ENCODE results near the gene SPOCK3. TPM values are rescaled to one million over a fixed set of nuclear protein-coding genes. Genes with fewer than 3 reads are reported as not detected.

Gene SPOCK3
- total and polyA plus RNA-seq, 4 donors: 0.08 to 0.42 (median 0.24) TPM

DNA sequence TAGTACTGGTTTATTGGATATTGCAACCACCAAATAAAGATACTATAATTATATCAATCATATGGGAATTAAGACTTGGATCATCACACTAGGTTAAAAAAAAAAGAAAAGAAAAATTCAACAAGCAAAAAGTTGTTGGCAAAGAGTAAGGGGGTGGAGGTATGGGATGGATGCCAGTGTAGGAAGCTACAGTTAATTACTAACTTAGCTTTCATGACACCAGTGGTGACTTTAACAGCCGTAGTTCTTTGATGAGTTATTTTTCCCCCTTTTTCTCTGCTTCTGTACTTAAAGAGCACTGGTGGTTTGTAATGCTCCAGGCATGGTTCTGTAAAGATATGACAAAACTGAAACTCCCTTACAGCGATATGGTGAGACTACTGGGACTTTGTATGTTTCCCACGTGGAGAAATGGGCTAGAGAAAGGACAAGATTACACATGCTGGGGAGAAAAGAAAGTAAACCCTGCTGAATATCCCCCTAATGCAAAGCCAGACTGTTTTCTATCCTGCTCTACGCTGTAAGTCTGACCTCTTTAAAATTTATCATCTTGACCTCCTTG is 210.8 kb downstream of the SPOCK3 start:
- H3K36me3 ChIP-seq (ENCODE audit: control insufficient read depth in 4 of 4, insufficient read depth in 3 of 4, low read depth in 1 of 4, low read length in 3 of 4): no peaks in the 10 kb centered on the region
- H3K9me3 ChIP-seq (ENCODE audit: control insufficient read depth in 4 of 4, low read length in 3 of 4): no peaks in the 10 kb centered on the region
- TF ChIP-seq HNF4A (conservative IDR thresholded peaks at IDR 0.05) (peak in 1 of 2 donors; percentile 42), YY1 (IDR thresholded peaks at IDR 0.05) (peak; percentile 35), FOXA1 (IDR thresholded peaks at IDR 0.05) (no peak), HNF4G (IDR thresholded peaks at IDR 0.05) (no peak)
- TF ChIP-seq, protein P1, sequence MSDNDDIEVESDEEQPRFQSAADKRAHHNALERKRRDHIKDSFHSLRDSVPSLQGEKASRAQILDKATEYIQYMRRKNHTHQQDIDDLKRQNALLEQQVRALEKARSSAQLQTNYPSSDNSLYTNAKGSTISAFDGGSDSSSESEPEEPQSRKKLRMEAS (IDR thresholded peaks at IDR 0.05): peak; percentile 25
- DNase-seq (ENCODE audit: low spot score): no peak
- H3K4me3 ChIP-seq (ENCODE audit: low read depth in 1 of 3, low read length in 3 of 3): peak overlapping the region; percentile 16 to 40 (median 16)
- H3K9ac ChIP-seq (ENCODE audit: low read depth in 1 of 2, low read length in 2 of 2): peak overlapping the region; percentile 64 to 83
- WGBS: 25% methylated on average over 4 of the region's 4 CpGs
- peaks cover 0 to 16% (median 3%) of the 10 kb centered on the region in 4 donors for H3K4me1 ChIP-seq (ENCODE audit: control insufficient read depth in 4 of 4, insufficient read depth in 4 of 4, low read length in 3 of 4)
- H3K27me3 ChIP-seq (ENCODE audit: control insufficient read depth in 4 of 4, insufficient read depth in 4 of 4, low read length in 3 of 4): no peaks in the 10 kb centered on the region
- H3K27ac ChIP-seq (ENCODE audit: low read depth in 1 of 2, low read length in 2 of 2): peak overlapping the region; percentile 51 to 83

DNA sequence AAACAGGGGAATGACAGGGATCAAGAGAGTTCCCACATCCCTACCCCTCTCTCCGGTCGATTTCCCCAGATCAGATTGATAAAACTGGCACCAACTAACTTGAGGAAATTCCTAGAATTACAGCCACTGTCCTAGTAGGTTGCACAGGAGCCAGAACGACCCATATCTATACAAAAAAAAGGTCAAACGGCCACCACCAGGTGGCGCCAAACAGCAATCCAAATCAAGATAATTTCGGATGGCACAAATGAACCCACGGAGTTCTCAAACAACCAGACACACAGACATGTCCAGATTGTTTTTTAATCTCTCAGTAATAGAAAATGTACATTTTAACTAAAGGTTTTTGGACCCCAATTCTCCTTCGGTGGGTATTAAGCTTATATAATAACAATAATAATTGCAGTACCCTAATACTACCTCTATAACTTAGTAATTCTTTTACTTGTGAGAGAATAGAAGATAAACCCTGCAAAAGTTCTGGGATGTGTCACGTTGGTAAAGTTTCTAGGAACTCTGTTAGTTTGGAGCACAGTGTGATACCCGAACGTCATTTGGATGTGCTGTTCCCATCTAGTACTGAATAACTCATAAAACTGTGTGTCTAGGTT is 212.6 kb downstream of the SPOCK3 start:
- H3K27me3 ChIP-seq (ENCODE audit: control insufficient read depth in 4 of 4, insufficient read depth in 4 of 4, low read length in 3 of 4): no peaks in the 10 kb centered on the region
- no peak overlapping the region for H3K27ac ChIP-seq (ENCODE audit: low read depth in 1 of 2, low read length in 2 of 2)
- TF ChIP-seq RAD21 (IDR thresholded peaks at IDR 0.05): peak; percentile 92 to 93
- TF ChIP-seq, protein P2, sequence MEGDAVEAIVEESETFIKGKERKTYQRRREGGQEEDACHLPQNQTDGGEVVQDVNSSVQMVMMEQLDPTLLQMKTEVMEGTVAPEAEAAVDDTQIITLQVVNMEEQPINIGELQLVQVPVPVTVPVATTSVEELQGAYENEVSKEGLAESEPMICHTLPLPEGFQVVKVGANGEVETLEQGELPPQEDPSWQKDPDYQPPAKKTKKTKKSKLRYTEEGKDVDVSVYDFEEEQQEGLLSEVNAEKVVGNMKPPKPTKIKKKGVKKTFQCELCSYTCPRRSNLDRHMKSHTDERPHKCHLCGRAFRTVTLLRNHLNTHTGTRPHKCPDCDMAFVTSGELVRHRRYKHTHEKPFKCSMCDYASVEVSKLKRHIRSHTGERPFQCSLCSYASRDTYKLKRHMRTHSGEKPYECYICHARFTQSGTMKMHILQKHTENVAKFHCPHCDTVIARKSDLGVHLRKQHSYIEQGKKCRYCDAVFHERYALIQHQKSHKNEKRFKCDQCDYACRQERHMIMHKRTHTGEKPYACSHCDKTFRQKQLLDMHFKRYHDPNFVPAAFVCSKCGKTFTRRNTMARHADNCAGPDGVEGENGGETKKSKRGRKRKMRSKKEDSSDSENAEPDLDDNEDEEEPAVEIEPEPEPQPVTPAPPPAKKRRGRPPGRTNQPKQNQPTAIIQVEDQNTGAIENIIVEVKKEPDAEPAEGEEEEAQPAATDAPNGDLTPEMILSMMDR (IDR thresholded peaks at IDR 0.05; ENCODE audit: low read depth, low read length, missing input control): peak; percentile 74
- no peak for TF ChIP-seq JUND (IDR thresholded peaks at IDR 0.05)
- H3K36me3 ChIP-seq (ENCODE audit: control insufficient read depth in 4 of 4, insufficient read depth in 3 of 4, low read depth in 1 of 4, low read length in 3 of 4): no peaks in the 10 kb centered on the region
- 8% methylated on average over 11 of the region's 11 CpGs for WGBS
- H3K9me3 ChIP-seq (ENCODE audit: control insufficient read depth in 4 of 4, low read length in 3 of 4): no peaks in the 10 kb centered on the region
- H3K9ac ChIP-seq (ENCODE audit: low read depth in 1 of 2, low read length in 2 of 2): peak overlapping the region in 1 of 2 donors; percentile 33
- H3K4me1 ChIP-seq (ENCODE audit: control insufficient read depth in 4 of 4, insufficient read depth in 4 of 4, low read length in 3 of 4): peaks cover 0 to 16% (median under 1%) of the 10 kb centered on the region in 4 donors
- H3K4me3 ChIP-seq (ENCODE audit: low read depth in 1 of 3, low read length in 3 of 3): no peak overlapping the region
- DNase-seq (ENCODE audit: low spot score): peak; percentile 74

DNA sequence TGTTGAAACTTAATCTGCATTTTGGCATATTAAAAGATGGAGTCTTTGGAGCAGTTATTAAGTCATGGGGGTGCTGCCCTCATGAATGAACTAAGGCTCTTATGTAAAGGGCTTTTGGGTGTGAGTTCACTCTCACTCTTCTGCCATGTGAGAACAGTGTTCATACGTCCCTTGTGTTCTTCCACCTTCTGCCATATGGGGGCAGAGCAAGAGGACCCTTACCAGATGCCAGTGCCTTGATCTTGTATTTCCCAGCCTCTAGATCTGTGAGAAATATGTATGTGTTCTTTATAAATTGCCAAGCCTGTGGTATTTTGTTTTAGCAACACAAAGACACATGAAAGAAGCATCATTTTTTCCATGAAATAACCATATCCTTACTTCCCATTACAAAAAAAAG is 213.9 kb downstream of the SPOCK3 start:
- H3K27me3 ChIP-seq (ENCODE audit: control insufficient read depth in 4 of 4, insufficient read depth in 4 of 4, low read length in 3 of 4): peaks cover 0 to 2% (median 0%) of the 10 kb centered on the region in 4 donors
- TF ChIP-seq JUND (IDR thresholded peaks at IDR 0.05): no peak
- TF ChIP-seq, protein P2 (IDR thresholded peaks at IDR 0.05; ENCODE audit: low read depth, low read length, missing input control): peak; percentile 27
- no peak for TF ChIP-seq HNF4G (IDR thresholded peaks at IDR 0.05)
- TF ChIP-seq RAD21 (IDR thresholded peaks at IDR 0.05): peak; percentile 27 to 60
- no peak for DNase-seq (ENCODE audit: low spot score)
- H3K36me3 ChIP-seq (ENCODE audit: control insufficient read depth in 4 of 4, insufficient read depth in 3 of 4, low read depth in 1 of 4, low read length in 3 of 4): no peaks in the 10 kb centered on the region
- no peak overlapping the region for H3K9ac ChIP-seq (ENCODE audit: low read depth in 1 of 2, low read length in 2 of 2)
- H3K4me3 ChIP-seq (ENCODE audit: low read depth in 1 of 3, low read length in 3 of 3): no peak overlapping the region
- no peak overlapping the region for H3K27ac ChIP-seq (ENCODE audit: low read depth in 1 of 2, low read length in 2 of 2)
- H3K9me3 ChIP-seq (ENCODE audit: control insufficient read depth in 4 of 4, low read length in 3 of 4): no peaks in the 10 kb centered on the region
- H3K4me1 ChIP-seq (ENCODE audit: control insufficient read depth in 4 of 4, insufficient read depth in 4 of 4, low read length in 3 of 4): peaks cover 0 to 16% (median under 1%) of the 10 kb centered on the region in 4 donors
- WGBS: 16% methylated on average over 1 of the region's 1 CpG

Measured in liver (tissue), 9 donors.